Endothelial cell of umbilical vein (primary cell): ENCODE data around the gene ANKRD16.

Experiments
- CTCF ChIP-seq, 2 donors: IDR thresholded peaks; 1 replicate in 1 of 2; 2 replicates in 1 of 2; pipeline ENCODE4 v1.5.1; 2011; ENCODE audit warnings: low read length in 2 of 2, mild to moderate bottlenecking in 2 of 2, moderate library complexity in 2 of 2, control low read depth in 1 of 2, inconsistent platforms in 1 of 2, low read depth in 1 of 2; ENCODE audit not compliant: insufficient read depth in 1 of 2; ENCODE audit errors: extremely low read depth in 1 of 2
- EZH2 ChIP-seq: IDR thresholded peaks from 2 replicates; pipeline ENCODE4 v1.6.1; 2012; ENCODE audit warnings: borderline replicate concordance, low read depth, mild to moderate bottlenecking, moderate library complexity, low read length, inconsistent platforms; ENCODE audit not compliant: severe bottlenecking
- GATA2 ChIP-seq: IDR thresholded peaks from 2 replicates; pipeline ENCODE4 v1.7.0; 2011; ENCODE audit warnings: low read depth, mild to moderate bottlenecking, moderate library complexity, mixed read lengths, low read length; ENCODE audit not compliant: insufficient read length, insufficient read depth
- MYC ChIP-seq: IDR thresholded peaks from one replicate; pipeline ENCODE4 v1.6.1; 2011; ENCODE audit warnings: mild to moderate bottlenecking, low read depth, low read length
- POLR2A ChIP-seq: IDR thresholded peaks from 2 replicates; pipeline ENCODE4 v1.6.1; 2012; ENCODE audit warnings: low read depth, mild to moderate bottlenecking, control low read depth, low read length
- POLR2AphosphoS5 ChIP-seq: IDR thresholded peaks from 2 replicates; pipeline ENCODE4 v1.6.1; 2012; ENCODE audit warnings: low read depth, mild to moderate bottlenecking, control low read depth, low read length, moderate library complexity; ENCODE audit not compliant: insufficient read depth

GRCh38 chr10:5869156-5869555 is 20.5 kb downstream of the ANKRD16 start:
- TF ChIP-seq POLR2A = no peak
- no peak for TF ChIP-seq CTCF (IDR thresholded peaks at IDR 0.05; ENCODE audit: extremely low read depth in 1 of 2, insufficient read depth in 1 of 2, low read depth in 1 of 2, low read length in 2 of 2)
- TF ChIP-seq MYC = no peak
- no peak for TF ChIP-seq EZH2
- no peak for TF ChIP-seq POLR2AphosphoS5
- TF ChIP-seq GATA2 = no peak
